CD4-positive, alpha-beta T cell treated with Interleukin-17A for 4 hours (primary cell): ENCODE measurements around the gene FUT9.

Source experiments
- DNase-seq: peaks from one replicate; pipeline ENCODE4 v3.0.0-alpha.2; 2020; ENCODE audit warnings: mixed read lengths

The FUT9 gene

GRCh38 chr6:96015518-96016333 is at the start of gene FUT9:
FUT9 (plus strand) TSS chr6:96015974; CDS start chr6:96203156, 187,182 bp downstream.
- no peak for DNase-seq

- DNase-seq: no peak
These were observed 48.2 kb upstream of the FUT9 start for GRCh38 chr6:95967594-95967993.

- no peak for DNase-seq
These were observed 41.8 kb upstream of the FUT9 start for GRCh38 chr6:95973976-95974375.

- no peak for DNase-seq
These were observed 37.5 kb upstream of the FUT9 start for GRCh38 chr6:95978230-95978629.

GRCh38 chr6:95991906-95992305 is 23.9 kb upstream of the FUT9 start:
- DNase-seq: no peak

- no peak for DNase-seq
These were observed 21.6 kb upstream of the FUT9 start for GRCh38 chr6:95994151-95994550.

GRCh38 chr6:95998133-95998532 is 17.6 kb upstream of the FUT9 start:
- no peak for DNase-seq

GRCh38 chr6:96001891-96002575 is 13.7 kb upstream of the FUT9 start:
- no peak for DNase-seq

- no peak for DNase-seq
These were observed 13.2 kb upstream of the FUT9 start for GRCh38 chr6:96002576-96002910.

GRCh38 chr6:96002912-96003311 is 12.9 kb upstream of the FUT9 start:
- DNase-seq: no peak

GRCh38 chr6:96007663-96008062 is 8.1 kb upstream of the FUT9 start:
- DNase-seq: no peak

GRCh38 chr6:96013531-96013930 is 2.2 kb upstream of the FUT9 start:
- DNase-seq: no peak

GRCh38 chr6:96014846-96015517 is 792 bp upstream of the FUT9 start:
- DNase-seq: no peak

GRCh38 chr6:96016334-96017069 is 728 bp downstream of the FUT9 start:
- no peak for DNase-seq

GRCh38 chr6:96017070-96017359 is 1.2 kb downstream of the FUT9 start:
- DNase-seq: no peak

GRCh38 chr6:96022225-96022624 is 6.5 kb downstream of the FUT9 start:
- no peak for DNase-seq

- DNase-seq: no peak
These were observed 16.9 kb downstream of the FUT9 start for GRCh38 chr6:96032661-96033060.

- no peak for DNase-seq
These were observed 35.8 kb downstream of the FUT9 start for GRCh38 chr6:96051555-96051954.

- no peak for DNase-seq
These were observed 42.3 kb downstream of the FUT9 start for GRCh38 chr6:96058082-96058481.

- DNase-seq: no peak
These were observed 43.8 kb downstream of the FUT9 start for GRCh38 chr6:96059586-96059985.

GRCh38 chr6:96060249-96060648 is 44.5 kb downstream of the FUT9 start:
- no peak for DNase-seq

GRCh38 chr6:96065213-96065612 is 49.4 kb downstream of the FUT9 start:
- DNase-seq: no peak

GRCh38 chr6:96066376-96066775 is 50.6 kb downstream of the FUT9 start:
- no peak for DNase-seq

GRCh38 chr6:96073555-96073954 is 57.8 kb downstream of the FUT9 start:
- no peak for DNase-seq
